ENCODE data around the gene KLHL14.

- TF ChIP-seq, protein P1, sequence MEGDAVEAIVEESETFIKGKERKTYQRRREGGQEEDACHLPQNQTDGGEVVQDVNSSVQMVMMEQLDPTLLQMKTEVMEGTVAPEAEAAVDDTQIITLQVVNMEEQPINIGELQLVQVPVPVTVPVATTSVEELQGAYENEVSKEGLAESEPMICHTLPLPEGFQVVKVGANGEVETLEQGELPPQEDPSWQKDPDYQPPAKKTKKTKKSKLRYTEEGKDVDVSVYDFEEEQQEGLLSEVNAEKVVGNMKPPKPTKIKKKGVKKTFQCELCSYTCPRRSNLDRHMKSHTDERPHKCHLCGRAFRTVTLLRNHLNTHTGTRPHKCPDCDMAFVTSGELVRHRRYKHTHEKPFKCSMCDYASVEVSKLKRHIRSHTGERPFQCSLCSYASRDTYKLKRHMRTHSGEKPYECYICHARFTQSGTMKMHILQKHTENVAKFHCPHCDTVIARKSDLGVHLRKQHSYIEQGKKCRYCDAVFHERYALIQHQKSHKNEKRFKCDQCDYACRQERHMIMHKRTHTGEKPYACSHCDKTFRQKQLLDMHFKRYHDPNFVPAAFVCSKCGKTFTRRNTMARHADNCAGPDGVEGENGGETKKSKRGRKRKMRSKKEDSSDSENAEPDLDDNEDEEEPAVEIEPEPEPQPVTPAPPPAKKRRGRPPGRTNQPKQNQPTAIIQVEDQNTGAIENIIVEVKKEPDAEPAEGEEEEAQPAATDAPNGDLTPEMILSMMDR (IDR thresholded peaks at IDR 0.05) = no peak
- TF ChIP-seq POLR2A (IDR thresholded peaks at IDR 0.05) = no peak
These were observed 76.4 kb downstream of the KLHL14 start for GRCh38 chr18:32696376-32696775.

Data from body of pancreas (tissue), 4 donors.